NCI-H2196 treated with DMSO at 0.1 percent for 48 hours (cell line): ENCODE measurements around the gene ATAD3B.

Experiments
- DNase-seq: peaks from one replicate; lab custom pipeline; 2025; ENCODE audit not compliant: unreplicated experiment; lab: John Stamatoyannopoulos, UW

ATAD3B gene

GRCh38 chr1:1542766-1543705, 71.5 kb downstream of the ATAD3B start:
- DNase-seq = no peak

GRCh38 chr1:1543706-1544099, 72.1 kb downstream of the ATAD3B start:
- DNase-seq = no peak

- DNase-seq = no peak
Observed at GRCh38 chr1:1544544-1544943, 73.0 kb downstream of the ATAD3B start.
